ENCODE measurements around the gene PEAK3.
A peak's percentile ranks its signal among the peaks of the same experiment; 100 is the strongest.
"Not testable (repeated sequence)": the region's sequence is repeated elsewhere in the genome, so short reads cannot be mapped to it uniquely, and the experiment has no call there.

The PEAK3 gene

DNA sequence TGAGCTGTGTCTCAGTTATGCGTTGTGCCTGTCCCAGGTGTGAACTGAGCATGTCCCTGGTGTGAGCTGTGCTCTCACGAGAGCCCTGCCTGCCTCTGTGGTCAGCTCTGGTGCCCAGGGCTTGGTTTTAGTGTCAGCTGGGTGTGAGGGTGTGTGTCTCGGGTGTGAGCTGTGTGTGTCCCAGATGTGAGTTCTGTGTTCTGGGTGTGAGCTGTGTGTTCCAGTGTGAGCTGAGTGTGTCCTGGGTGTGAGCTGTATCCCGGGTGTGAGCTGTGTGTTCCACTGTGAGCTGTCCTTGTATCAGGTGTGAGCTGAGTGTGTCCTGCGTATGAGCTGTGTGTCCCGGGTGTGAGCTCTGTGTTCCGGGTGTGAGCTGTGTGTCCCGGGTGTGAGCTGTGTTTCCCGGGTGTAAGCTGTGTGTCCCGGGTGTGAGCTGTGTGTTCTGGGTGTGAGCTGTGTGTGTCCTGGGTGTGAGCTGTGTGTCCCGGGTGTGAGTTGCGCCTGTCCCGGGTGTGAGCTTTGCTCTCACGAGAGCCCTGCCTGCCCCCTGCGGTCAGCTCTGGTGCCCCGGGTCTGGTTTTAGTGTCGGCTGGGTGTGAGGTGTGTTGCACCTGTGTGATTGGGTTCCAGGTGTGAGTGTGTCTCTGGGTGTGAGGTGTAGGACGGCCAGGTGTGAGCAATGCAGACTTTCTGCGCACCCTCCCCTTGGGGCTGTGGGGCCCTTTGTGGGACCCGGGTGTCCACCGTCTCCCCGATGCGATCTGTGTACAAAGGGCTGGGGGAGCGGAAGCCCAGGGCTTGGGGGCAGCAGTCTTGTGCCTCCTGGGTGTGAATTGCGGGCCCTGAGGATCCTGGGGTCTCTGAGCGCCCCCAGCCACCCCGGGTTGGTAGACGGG is 7.1 kb upstream of the PEAK3 start:
- no peak for DNase-seq (ENCODE audit: low read depth in 2 of 2)

DNA sequence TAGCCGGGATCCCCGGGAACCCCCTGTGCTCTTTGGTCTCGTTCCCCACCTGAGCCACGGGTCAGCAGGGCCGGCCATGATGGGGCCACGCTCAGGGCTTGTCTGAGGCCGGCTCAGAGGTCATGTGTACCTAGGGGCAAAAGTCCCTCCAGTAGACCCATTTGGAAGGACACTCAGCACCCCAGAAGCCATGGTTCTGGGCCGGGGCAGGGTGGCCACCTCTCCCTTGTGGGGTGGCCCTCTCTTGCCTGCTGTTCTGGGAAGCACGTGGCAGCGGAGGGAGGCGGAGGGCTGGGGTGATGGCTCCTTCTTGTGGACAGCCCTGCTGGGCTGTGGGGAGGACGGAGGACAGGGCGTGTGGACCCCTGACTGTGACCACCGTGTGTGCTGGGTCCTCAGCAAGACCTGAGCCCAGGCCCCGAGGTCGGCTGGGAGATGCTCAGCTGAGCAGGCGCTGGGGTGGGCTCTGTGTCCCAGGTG is 6.4 kb upstream of the PEAK3 start:
- DNase-seq (ENCODE audit: low read depth in 2 of 2) = no peak

DNA sequence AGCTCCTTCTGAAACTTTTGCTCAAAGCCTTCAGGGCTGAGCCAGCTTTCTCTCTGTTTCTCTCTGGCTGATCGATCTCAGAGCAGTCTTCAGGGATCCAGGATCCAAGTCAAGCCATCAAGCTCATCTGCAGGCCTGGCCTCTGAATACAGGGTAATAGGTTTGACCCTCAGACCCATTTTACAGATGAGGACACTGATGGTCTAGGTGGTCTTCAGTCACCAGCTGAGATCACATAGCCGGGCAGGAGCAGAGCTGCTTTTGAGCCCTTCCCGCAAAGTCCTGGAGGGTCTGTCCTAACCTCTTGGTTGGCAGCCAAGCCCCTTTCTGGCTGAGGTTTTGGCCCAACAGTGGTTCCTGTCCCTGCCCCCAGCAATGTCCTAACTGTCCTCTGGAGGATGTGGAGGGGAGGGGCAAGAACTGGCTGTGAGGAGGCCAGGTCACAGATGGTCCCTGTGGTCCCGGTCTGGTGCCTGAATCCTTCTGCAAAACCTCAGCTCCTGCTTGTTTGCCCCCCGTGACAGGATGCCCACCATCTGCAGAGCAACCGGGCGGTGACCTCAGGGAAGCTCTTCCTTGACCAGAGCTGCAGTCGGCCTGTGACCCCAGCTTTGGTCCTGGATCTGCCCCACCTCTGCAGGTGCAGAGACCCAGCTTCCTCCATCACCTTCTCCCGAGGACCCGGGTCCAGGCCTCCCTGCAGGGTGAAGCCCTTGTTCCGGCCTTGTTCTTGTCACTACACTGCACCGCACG is 5.8 kb upstream of the PEAK3 start:
- no peak for DNase-seq (ENCODE audit: low read depth in 2 of 2)

DNA sequence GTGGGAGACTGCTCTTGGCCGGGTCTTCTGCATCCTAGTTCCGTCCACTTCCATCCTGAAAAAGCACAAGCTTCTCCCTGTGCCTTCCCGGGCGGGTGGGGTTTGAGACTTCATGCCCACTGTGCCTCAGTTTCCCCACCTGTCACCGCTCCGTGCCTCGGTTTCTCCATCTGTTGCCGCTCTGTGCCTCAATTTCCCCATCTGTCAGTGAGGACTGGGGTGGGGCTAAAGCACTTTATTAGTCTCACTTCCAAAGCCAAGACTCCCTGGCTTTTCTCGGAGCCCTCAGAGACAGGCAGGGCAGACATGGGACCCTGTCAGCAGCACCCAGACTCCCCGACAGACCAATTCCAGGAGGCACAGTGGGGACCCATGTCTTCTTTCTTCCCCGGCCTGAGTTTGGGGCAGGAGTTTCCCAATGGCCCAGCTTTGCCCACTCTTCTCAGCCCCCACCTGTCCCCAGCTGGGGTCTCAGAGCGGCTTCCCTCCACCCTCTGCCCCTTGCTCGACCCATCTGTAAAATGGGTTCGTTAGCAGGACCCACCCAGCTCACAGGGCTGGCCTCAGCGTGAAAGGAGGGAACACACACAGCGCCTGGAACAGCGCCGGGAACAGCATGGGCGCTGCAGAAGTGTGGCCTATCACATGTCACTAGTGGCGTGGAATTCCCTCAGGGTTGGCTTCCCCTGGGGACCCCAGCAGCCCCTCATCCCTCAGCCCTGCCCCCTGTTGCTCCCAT is 4.6 kb upstream of the PEAK3 start:
- DNase-seq (ENCODE audit: low read depth in 2 of 2) = no peak

DNA sequence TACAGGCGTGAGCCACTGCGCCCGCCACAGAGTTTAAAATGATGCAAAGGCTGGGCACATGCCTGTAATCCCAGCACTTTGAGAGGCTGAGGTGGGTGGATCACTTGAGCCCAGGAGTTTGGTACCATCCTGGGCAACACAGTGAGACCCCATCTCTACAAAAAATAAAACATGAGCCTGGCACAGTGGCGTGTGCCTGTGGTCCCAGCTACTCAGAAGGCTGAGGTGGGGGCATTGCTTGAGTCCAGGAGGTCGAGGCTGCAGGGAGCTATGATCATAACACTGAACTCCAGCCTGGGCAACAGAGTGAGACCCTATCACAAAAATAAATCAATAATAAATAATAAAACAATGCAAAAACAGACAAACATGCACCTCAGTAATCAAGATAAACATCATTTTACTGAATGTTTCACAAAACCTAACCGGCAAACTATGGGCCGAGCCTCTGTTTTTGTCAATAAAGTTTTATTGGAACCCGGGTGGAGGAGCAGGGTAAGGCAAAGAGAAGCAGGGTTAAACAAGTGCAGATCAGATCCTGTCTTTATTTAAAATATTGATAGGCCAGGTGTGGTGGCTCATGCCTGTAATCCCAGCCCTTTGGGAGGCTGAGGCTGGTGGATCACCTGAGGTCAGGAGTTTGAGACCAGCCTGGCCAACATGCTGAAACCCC is 2.0 kb upstream of the PEAK3 start:
- no peak for DNase-seq (ENCODE audit: low read depth in 2 of 2)

DNA sequence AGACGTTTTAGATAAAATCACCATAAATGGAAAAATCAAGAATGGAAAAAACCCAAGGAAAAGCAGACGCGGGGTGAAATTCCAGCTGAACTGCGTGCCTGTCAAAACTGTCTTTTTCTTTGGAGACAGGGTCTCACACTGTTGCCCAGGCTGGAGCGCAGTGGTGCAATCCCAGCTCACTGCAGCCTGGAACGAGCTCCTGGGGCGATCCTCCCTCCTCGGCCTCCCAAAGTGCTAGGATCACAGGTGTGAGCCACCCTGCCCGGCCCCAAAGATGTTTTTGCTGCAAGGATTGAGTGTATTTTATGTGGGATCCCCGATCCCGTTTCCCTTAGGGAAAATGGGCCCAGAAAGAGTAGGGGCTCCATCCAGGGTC is 875 bp upstream of the PEAK3 start:
- DNase-seq (ENCODE audit: low read depth in 2 of 2) = no peak

DNA sequence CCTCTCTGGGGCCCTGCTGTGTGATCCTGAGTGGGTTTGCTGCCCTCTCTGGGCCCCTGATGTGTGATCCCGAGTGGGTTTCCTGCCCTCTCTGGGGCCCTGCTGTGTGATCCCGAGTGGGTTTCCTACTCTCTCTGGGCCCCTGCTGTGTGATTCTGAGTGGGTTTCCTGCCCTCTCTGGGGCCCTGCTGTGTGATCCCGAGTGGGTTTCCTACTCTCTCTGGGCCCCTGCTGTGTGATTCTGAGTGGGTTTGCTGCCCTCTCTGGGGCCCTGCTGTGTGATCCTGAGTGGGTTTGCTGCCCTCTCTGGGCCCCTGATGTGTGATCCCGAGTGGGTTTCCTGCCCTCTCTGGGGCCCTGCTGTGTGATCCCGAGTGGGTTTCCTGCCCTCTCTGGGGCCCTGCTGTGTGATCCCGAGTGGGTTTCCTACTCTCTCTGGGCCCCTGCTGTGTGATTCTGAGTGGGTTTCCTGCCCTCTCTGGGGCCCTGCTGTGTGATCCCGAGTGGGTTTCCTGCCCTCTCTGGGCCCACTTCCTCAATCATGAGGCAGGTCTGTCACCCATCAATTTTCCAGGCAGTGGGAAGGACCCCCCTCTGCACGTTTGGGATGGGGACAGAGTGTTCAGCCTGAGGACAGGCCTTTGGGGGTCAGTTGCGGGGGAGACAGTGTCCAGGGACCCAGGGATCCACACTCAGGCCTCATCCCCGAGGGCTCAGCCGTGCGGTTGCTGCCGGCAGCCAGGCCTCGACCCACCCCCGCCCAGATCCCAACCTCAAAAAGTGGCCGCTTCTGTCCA is 512 bp downstream of the PEAK3 start:
- not testable (repeated sequence) for DNase-seq (ENCODE audit: low read depth in 2 of 2)

DNA sequence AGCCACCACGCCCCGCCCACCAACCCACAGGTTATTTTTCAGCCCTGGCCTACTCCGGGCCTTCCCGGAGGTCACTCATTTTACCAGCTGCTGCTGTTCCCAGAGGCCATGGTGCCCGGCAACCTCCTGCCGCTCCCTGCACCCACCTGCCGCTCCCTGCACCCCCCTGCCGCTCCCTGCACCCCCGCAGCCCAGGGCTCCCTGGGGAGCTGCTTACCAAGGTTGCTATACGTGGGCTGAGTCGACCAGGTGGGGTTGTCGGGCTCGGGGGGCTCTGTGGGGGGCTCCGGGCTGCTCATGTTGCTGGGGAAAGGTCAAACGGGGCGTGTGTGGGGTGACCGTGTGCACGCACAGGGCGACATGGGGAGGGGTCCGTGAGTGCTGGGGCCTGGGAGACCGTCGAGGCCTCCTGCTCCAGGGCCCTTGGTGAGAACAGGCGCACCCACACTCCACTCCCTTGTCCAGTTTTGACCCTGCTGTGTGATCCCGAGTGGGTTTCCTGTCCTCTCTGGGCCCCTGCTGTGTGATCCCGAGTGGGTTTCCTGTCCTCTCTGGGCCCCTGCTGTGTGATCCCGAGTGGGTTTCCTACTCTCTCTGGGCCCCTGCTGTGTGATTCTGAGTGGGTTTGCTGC is 1.2 kb downstream of the PEAK3 start:
- no peak for DNase-seq (ENCODE audit: low read depth in 2 of 2)

DNA sequence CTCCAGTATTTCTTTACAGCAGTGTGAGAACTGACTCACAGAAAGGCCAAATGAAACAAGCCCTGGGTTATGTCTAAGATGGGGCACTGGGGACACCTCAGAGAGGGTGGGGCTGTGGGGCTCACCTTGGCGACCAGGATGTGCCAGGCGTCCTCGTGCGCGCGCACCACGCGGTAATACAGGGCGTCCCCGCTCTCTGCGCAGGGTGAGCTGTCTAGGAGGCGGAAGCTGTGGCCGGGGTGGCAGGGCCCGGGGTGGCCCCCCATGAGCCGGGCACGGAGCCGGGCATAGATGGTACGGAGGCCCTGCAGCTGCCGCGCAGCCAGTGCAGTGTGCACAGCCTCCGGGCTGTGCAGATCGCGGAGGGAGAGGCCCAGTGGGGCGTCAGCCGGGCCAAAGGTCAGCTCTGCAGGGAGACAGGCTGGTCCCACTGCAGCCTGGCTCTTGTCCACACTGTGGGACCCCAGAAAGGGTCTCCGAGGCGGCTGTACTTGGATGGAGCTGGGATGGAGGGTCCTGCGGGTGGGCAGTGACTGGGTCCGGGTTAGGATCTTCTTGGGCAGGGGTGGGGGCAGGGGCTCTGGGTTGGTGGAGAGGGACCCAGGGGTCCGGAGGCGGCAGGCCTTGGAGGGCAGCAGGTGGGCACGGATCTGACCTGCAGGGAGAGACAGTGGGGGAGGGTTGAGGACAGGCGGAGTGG is 3.4 kb downstream of the PEAK3 start:
- DNase-seq (ENCODE audit: low read depth in 2 of 2) = no peak

DNA sequence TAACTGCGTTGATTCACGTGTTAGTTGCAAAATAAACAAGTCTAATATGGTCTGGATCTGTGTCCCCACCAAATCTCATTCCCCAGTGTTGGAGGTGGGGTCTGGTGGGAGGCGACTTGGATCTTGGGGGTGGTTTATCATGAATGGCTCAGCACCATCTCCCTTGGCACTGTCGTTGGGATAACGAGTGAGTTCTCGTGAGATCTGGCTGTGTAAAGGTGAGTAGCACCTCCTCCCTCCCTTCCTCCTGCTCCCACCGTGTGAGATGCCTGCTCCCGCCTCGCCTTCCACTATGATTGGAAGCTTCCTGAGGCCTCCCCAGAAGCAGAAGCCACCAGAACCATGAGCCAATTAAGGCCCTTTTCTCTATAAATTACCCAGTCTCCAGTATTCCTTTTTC is 4.8 kb downstream of the PEAK3 start:
- no peak for DNase-seq (ENCODE audit: low read depth in 2 of 2)

DNA sequence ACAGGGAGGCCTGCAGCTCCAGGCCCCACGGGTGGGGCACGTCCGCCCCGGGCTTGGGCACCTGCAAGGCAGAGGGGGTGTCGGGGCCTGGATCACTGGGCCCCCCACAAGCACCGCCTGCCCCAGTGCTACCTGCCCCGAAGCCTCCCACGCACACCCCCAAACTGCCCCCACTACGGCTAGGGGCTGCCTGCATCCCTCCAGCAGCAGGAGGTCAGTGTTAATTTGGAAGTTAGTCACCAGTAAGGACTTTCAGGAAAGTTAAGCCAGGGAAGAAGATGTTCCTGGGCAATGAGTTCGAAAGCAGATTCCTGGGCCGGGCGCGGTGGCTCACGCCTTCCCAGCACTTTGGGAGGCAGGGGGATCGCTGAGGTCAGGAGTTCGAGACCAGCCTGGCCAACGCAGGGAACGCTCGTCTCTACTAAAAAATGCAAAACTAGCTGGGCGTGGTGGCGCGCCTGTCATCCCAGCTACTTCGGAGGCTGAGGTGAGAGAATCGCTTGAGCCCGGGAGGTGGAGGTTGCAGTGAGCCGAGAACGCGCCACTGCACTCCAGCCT is 5.5 kb downstream of the PEAK3 start:
- no peak for DNase-seq (ENCODE audit: low read depth in 2 of 2)

DNA sequence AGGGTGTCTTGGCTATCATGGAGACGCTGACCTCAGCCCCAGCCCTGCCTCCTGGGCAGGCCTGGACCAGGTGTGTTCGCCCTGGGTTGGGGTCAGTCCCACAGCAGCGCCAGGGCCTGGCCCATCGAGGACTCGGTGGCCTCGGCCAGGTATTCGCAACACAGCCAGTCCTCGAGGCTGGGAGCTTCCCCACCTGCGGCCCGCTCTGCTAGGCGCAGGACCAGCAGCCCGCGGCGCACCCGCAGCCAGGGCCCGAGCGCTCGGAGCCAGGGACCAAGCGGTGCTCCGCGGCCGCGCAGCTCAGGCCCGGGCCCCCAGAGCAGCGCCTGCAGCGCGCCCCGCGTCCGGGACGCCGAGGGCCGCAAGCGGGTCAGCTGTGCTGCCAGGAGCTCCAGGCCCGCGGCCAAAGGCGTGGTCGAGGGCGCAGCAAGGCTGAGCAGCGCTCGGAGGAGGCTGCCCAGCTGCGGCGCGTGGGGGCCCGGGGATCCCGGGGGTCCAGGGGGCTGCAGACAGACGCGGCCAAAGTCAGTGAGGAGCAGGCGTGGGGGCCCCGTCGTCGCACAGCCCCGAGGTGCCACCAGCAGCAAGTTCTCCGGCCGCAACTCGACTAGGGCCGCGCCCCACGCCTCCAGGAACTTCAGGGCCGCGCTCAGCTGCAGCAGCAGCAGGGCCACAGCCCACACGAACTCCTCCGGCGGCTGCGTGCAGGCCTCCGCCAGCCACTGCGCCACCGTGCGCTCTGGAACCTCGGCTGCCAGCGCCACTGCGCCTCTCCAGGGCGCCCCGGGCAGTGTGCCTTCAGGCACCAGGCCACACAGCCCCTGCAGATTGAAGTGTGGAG is 6.2 kb downstream of the PEAK3 start:
- no peak for DNase-seq (ENCODE audit: low read depth in 2 of 2)

DNA sequence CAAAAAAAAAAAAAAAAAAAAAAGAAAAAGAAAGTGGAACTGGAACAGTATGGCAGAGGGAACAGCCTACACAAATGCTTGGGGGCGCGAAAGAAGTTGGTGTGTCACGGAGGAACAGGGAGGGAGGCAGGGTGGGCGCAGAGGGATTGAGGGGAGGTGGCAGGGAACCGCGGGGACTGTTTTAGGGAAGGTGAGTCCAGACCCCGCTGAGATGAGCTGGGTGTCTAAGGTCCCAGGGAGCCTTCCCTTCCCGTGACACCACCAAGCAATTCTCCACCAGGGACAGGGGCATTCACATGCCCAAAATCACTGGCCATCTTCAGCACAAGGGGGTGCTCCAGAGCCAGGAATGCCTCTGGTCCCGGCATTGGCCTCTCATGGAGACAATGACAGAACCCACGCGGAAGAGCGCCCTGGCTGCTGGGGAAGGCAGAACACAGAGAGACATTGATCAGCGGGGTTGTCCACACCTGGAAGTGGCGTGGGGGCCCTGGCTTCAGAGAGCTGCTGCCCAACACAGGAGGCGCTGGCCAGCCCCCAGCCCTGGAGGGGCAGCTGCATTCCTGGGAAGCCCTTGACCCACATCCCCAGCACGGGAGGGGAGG is 6.9 kb downstream of the PEAK3 start:
- DNase-seq (ENCODE audit: low read depth in 2 of 2) = no peak

DNA sequence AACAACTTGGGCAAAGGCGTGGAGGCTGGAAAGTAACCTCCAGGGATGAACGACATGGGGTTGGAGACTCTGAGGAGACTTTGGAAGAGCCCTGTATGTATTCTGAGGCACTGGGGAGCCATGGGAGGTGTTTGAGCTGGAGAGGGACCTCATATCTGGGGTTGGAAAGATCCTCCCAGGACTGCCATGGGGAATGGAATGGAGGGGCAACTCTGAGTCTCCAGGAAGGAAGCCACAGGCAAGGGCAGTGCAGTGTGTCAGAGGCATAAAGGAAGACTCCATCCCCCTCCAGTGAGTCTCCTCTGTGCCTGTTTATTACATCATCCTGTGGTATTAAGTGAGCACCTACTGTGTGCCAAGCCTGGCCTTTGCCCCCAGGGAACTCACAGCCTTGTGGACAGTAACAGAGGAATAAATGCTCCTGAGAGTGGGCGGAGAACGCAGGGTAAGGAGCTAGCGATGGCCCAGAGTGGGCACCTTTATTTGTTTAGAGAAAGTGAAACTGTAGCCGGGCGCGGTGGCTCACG is 7.7 kb downstream of the PEAK3 start:
- no peak for DNase-seq (ENCODE audit: low read depth in 2 of 2)

DNA sequence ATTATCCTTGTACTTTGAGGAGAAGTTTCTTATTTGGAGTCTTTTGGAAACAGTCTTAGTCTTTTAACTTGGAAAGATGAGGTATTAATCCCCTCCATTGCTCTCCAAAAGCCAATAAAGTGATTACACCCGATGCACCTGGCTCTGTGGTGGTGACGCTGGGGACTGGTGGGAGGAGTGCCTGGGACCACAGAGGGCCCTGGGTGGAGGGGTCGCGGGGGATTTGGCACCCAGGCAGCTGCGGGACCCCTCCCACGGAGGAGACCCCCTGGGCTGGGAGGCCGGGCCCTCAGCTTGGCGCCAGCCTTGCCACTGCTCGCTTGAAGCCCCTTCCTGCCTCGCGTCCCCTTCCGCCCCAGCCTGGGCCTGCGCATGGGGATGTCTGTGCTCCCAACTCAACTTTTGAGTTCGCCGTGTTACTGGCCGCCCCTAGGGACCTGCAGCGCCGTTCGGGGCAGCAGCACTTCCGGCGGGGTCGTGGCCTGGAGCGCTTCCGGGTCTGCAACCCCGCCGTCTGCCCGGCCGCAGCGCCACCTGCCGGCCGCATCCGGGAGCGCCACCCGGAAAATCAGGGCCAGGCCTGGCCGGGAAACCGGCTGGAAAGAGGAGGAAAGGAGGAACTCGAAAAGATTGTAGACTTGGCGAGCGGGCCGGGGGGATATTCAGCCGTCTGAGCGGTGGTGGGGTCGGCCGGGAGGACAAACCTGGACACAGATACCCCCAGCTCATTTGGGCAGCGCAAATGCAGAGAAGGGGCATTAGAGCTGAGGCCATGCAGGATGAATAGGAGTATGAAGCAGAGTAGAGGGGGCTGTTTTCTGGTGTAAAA is 8.4 kb downstream of the PEAK3 start:
- DNase-seq (ENCODE audit: low read depth in 2 of 2) = peak in 1 of 2 donors; percentile 57

DNA sequence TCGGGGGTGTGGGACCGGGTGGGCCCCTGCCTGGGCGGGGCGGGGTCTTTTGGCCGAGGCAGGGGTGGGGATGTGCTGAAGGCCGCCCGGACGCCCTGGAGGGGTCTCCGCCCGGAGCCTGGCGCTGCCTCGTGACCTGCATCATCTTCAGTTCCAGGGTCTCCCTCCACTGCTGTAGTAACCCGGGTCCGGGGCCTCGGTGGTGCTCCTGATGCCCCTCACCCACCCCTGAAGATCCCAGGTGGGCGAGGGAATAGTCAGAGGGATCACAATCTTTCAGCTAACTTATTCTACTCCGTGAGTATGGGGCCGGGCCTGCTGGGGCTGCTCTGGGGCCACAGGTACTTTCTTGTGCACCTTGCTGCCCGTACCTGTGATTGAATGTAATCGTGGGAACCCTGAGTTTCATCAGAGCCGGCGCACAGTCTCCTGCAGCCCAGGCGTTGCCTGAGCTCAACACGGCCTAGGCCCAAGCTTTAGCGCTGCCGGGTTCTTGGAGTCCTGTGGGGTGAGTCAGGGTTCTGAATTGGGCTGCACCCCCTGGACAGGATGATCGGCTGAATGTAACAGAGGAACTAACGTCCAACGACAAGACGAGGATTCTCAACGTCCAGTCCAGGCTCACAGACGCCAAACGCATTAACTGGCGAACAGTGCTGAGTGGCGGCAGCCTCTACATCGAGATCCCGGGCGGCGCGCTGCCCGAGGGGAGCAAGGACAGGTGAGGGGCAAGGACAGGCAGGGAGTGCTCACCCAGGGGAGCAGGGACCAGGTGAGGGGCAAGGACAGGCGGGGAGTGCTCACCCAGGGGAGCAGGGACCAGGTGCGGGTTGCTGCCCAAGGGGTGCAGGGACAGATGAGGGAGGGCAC is 10.5 kb downstream of the PEAK3 start:
- DNase-seq (ENCODE audit: low read depth in 2 of 2) = no peak

Data from activated CD8-positive, alpha-beta memory T cell treated with anti-CD3 and anti-CD28 coated beads for 4 hours (primary cell).